ENCODE data around the gene ELOVL2. TPM values are rescaled to one million over a fixed set of nuclear protein-coding genes. Genes with fewer than 3 reads are reported as not detected.

Gene ELOVL2
- total and polyA plus RNA-seq, 2 experiments from 2014 or later: 13.6 to 20.8 TPM

- WGBS (ENCODE audit: low lambda C conversion rate, missing lambda C conversion rate): 98% methylated on average over 2 of the region's 2 CpGs
- Histone ChIP-seq H3K36me3 (replicated peaks; ENCODE audit: insufficient read depth, low read depth) (no peaks in the 10 kb centered on the region), H3K4me3 (no peak overlapping the region), H3K9me3 (ENCODE audit: low read depth) (no peaks in the 10 kb centered on the region), H3K79me2 (no peaks in the 10 kb centered on the region), H3K9me2 (replicated peaks; ENCODE audit: insufficient read depth) (no peaks in the 10 kb centered on the region), H2AFZ (no peak overlapping the region), H3K4me2 (no peak overlapping the region), H4K20me1 (ENCODE audit: insufficient read depth, poor library complexity, severe bottlenecking) (no peaks in the 10 kb centered on the region), H3K4me1 (ENCODE audit: insufficient read depth) (no peaks in the 10 kb centered on the region), H3K27ac (no peak overlapping the region), H3K27me3 (no peaks in the 10 kb centered on the region)
- no peak for DNase-seq (ENCODE audit: low spot score)
- TF ChIP-seq EZH2phosphoT487 (IDR thresholded peaks at IDR 0.05; ENCODE audit: low read depth, severe bottlenecking, unreplicated experiment): no peak
These were observed 104.3 kb downstream of the ELOVL2 start for GRCh38 chr6:10939840-10940239.

- Histone ChIP-seq H3K4me2 (no peak overlapping the region), H4K20me1 (ENCODE audit: insufficient read depth, poor library complexity, severe bottlenecking) (no peaks in the 10 kb centered on the region), H3K27me3 (no peaks in the 10 kb centered on the region), H3K9me3 (ENCODE audit: low read depth) (no peaks in the 10 kb centered on the region), H3K79me2 (no peaks in the 10 kb centered on the region), H3K27ac (no peak overlapping the region), H3K36me3 (replicated peaks; ENCODE audit: insufficient read depth, low read depth) (no peaks in the 10 kb centered on the region), H3K9me2 (replicated peaks; ENCODE audit: insufficient read depth) (no peaks in the 10 kb centered on the region), H3K4me1 (ENCODE audit: insufficient read depth) (no peaks in the 10 kb centered on the region), H2AFZ (no peak overlapping the region), H3K4me3 (no peak overlapping the region)
- DNase-seq (ENCODE audit: low spot score): no peak
- no peak for TF ChIP-seq EZH2 (IDR thresholded peaks at IDR 0.05; ENCODE audit: borderline replicate concordance)
- no peak for TF ChIP-seq EZH2phosphoT487 (IDR thresholded peaks at IDR 0.05; ENCODE audit: low read depth, severe bottlenecking, unreplicated experiment)
- TF ChIP-seq CTCF (IDR thresholded peaks at IDR 0.05; ENCODE audit: poor library complexity): no peak
- WGBS (ENCODE audit: low lambda C conversion rate, missing lambda C conversion rate): 81% methylated on average over 1 of the region's 1 CpG
These were observed 111.0 kb downstream of the ELOVL2 start for GRCh38 chr6:10933126-10933525.

Other genes starting within 250 kb of the ELOVL2 start
- 0.04 TPM in 1 of 2 replicates, not detected in the other for gene MAK, start 205.8 kb downstream of the ELOVL2 start, total RNA-seq
- gene MAK, start 205.8 kb downstream of the ELOVL2 start, polyA plus RNA-seq: 0.05 and 0.34 TPM in 2 replicates
- not detected in 2 replicates for gene GCM2, start 162.3 kb downstream of the ELOVL2 start, total RNA-seq
- gene GCM2, start 162.3 kb downstream of the ELOVL2 start, polyA plus RNA-seq: 0.17 TPM in 1 of 2 replicates, not detected in the other
- gene SYCP2L, start 157.3 kb downstream of the ELOVL2 start, total RNA-seq: 1.00 and 1.1 TPM in 2 replicates
- 0.37 and 1.3 TPM in 2 replicates for gene SYCP2L, start 157.3 kb downstream of the ELOVL2 start, polyA plus RNA-seq
- 16.0 and 18.2 TPM in 2 replicates for gene SMIM13, start 49.5 kb upstream of the ELOVL2 start, total RNA-seq
- 9.3 and 12.3 TPM in 2 replicates for gene SMIM13, start 49.5 kb upstream of the ELOVL2 start, polyA plus RNA-seq
- gene ERVFRD-1, start 67.4 kb upstream of the ELOVL2 start, total RNA-seq: 1.7 and 2.2 TPM in 2 replicates
- gene ERVFRD-1, start 67.4 kb upstream of the ELOVL2 start, polyA plus RNA-seq: 4.6 and 4.9 TPM in 2 replicates
- gene NEDD9, start 188.4 kb upstream of the ELOVL2 start, total RNA-seq: 55.1 and 57.3 TPM in 2 replicates
- 59.3 and 67.1 TPM in 2 replicates for gene NEDD9, start 188.4 kb upstream of the ELOVL2 start, polyA plus RNA-seq

Measured in hepatocyte (in vitro differentiated cells).